HUES64 (cell line): ENCODE data around the gene ZNF608.

Experiments
- H3K27ac ChIP-seq: 2 replicates; pipeline ENCODE4 v1.7.0; 2013; ENCODE audit warnings: low read depth, low read length, inconsistent platforms
- H3K27me3 ChIP-seq: 2 replicates; pipeline ENCODE4 v1.6.1; 2013; ENCODE audit warnings: mild to moderate bottlenecking, low read length; ENCODE audit not compliant: insufficient read depth
- H3K36me3 ChIP-seq: 2 replicates; pipeline ENCODE4 v1.6.1; 2013; ENCODE audit warnings: mild to moderate bottlenecking, low read length; ENCODE audit not compliant: insufficient read depth
- H3K4me1 ChIP-seq: 2 replicates; pipeline ENCODE4 v1.6.1; 2013; ENCODE audit warnings: mild to moderate bottlenecking, low read length, moderate library complexity; ENCODE audit not compliant: insufficient read depth
- H3K4me3 ChIP-seq: 2 replicates; pipeline ENCODE4 v1.5.1; 2013; ENCODE audit warnings: mild to moderate bottlenecking, low read length, moderate library complexity
- H3K9ac ChIP-seq: 2 replicates; pipeline ENCODE4 v1.6.1; 2013; ENCODE audit warnings: mild to moderate bottlenecking, low read depth, low read length
- H3K9me3 ChIP-seq: 2 replicates; pipeline ENCODE4 v1.6.1; 2013; ENCODE audit warnings: low read depth, low read length; ENCODE audit not compliant: insufficient read depth
- WGBS: fragments of 150-250, 120-280 bp; methylation state at CpG from one replicate; pipeline ENCODE4 v1.1.7; 2013; ENCODE audit warnings: missing lambda C conversion rate; 5-methylcytosine and 5-hydroxymethylcytosine counted together

The ZNF608 gene

GRCh38 chr5:124725040-124725434, 21.4 kb downstream of the ZNF608 start:
- Histone ChIP-seq H3K27me3 (no peaks in the 10 kb centered on the region), H3K36me3 (no peaks in the 10 kb centered on the region), H3K27ac (no peak overlapping the region), H3K9ac (no peak overlapping the region), H3K4me3 (no peak overlapping the region), H3K9me3 (no peaks in the 10 kb centered on the region), H3K4me1 (peaks cover 48% of the 10 kb centered on the region)
- WGBS, result 71% methylated on average over 2 of the region's 4 CpGs

DNA sequence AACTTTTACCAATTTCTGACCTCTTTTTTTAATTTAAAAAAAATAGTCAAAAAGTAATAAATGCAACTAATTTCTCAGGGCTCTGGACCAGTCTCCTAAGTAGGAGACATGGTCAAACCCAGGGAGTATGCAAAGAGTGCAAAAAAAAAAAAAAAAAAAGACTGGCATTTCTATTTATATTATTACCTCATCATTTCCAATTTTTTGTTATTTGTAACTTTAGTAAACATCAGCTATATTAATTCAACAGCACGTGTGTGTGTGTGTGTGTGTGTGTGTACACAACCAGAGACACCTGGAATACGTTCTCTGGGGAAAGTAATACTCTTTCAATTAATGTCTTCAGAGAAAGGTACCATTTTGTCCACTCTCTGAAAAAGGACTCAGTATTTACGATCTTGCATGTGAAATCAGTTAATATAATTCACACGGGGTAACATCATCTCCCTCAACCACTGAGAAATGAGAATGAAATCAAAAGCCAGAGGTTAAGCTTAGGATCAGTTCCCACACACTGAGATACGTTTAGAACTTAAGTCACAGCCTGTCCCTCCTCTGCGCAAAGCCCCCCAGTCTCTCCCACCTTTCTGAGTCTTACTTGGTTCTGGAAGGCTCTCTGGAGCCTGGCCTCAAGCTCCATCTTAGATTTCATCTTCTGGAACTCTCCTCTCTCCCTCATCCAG, 21.9 kb downstream of the ZNF608 start:
- H3K4me1 ChIP-seq, result peaks cover 48% of the 10 kb centered on the region
- H3K27me3 ChIP-seq, result no peaks in the 10 kb centered on the region
- no peaks in the 10 kb centered on the region for H3K36me3 ChIP-seq
- no peak overlapping the region for H3K4me3 ChIP-seq
- no peaks in the 10 kb centered on the region for H3K9me3 ChIP-seq
- no peak overlapping the region for H3K27ac ChIP-seq
- 93% methylated on average over 5 of the region's 6 CpGs for WGBS
- H3K9ac ChIP-seq, result no peak overlapping the region

GRCh38 chr5:124721229-124721735, 25.2 kb downstream of the ZNF608 start:
- Histone ChIP-seq H3K9me3 (no peaks in the 10 kb centered on the region), H3K27me3 (no peaks in the 10 kb centered on the region), H3K36me3 (peaks cover 4% of the 10 kb centered on the region; the same call in 1 of the 2 replicates), H3K4me3 (no peak overlapping the region), H3K9ac (no peak overlapping the region), H3K4me1 (peaks cover 48% of the 10 kb centered on the region), H3K27ac (no peak overlapping the region)
- 86% methylated on average over 8 of the region's 8 CpGs for WGBS

DNA sequence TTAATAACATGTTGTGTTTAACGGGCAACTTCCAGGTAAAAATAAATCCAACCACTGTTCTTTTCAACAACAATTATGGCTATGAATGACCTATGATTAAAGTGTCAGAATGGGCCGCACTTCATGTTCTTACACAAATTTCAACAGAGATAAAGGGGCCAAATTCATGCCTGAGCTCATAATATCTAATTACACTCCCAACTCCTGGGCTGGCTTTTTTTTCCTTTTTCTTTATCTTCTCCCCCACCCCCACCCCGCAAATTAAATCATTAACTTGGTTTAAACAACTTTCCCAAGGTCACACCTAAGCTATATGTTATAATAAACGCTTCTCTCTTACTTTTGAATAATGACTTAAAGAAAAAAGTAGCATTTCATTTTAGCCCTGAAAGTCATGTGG, 25.8 kb downstream of the ZNF608 start:
- H3K36me3 ChIP-seq, result peaks cover 4% of the 10 kb centered on the region; the same call in 1 of the 2 replicates
- no peaks in the 10 kb centered on the region for H3K27me3 ChIP-seq
- 82% methylated on average over 4 of the region's 4 CpGs for WGBS
- H3K27ac ChIP-seq, result no peak overlapping the region
- H3K9me3 ChIP-seq, result no peaks in the 10 kb centered on the region
- no peak overlapping the region for H3K9ac ChIP-seq
- H3K4me3 ChIP-seq, result no peak overlapping the region
- peaks cover 42% of the 10 kb centered on the region for H3K4me1 ChIP-seq

GRCh38 chr5:124719113-124719967, 27.1 kb downstream of the ZNF608 start:
- Histone ChIP-seq H3K27me3 (no peaks in the 10 kb centered on the region), H3K36me3 (peaks cover 4% of the 10 kb centered on the region; the same call in 1 of the 2 replicates), H3K9ac (no peak overlapping the region), H3K4me3 (no peak overlapping the region), H3K4me1 (peaks cover 37% of the 10 kb centered on the region), H3K9me3 (no peaks in the 10 kb centered on the region), H3K27ac (peak overlapping the region; percentile 27; the same call in 1 of the 2 replicates)
- WGBS, result 87% methylated on average over 4 of the region's 4 CpGs

GRCh38 chr5:124718380-124718789, 28.1 kb downstream of the ZNF608 start:
- Histone ChIP-seq H3K27ac (no peak overlapping the region), H3K9ac (no peak overlapping the region), H3K9me3 (no peaks in the 10 kb centered on the region), H3K4me1 (peaks cover 47% of the 10 kb centered on the region), H3K36me3 (peaks cover 4% of the 10 kb centered on the region; the same call in 1 of the 2 replicates), H3K27me3 (no peaks in the 10 kb centered on the region), H3K4me3 (no peak overlapping the region)
- 86% methylated on average over 2 of the region's 2 CpGs for WGBS

DNA sequence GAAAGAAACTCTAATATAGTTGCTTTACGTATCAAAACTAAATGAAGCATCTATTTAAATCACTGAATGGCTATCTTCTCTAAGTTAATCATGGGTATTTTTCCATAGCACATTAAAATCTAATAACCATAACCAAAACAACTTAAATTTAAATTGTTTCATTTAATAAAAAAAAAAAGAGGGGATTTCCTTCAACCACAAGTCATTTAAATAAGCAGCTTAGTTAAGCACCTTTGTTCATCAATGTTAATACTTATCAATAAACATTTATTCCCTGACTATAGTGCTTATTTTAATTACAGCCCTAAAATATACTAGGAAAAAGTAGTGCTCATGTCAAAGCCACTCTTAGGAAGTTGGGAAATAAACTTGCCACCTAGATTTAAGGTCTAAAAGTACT, 30.3 kb downstream of the ZNF608 start:
- Histone ChIP-seq H3K4me3 (no peak overlapping the region), H3K4me1 (peaks cover 41% of the 10 kb centered on the region), H3K9me3 (no peaks in the 10 kb centered on the region), H3K36me3 (peaks cover 4% of the 10 kb centered on the region; the same call in 1 of the 2 replicates), H3K9ac (no peak overlapping the region), H3K27ac (no peak overlapping the region), H3K27me3 (no peaks in the 10 kb centered on the region)
- WGBS, result 100% methylated on average over 1 of the region's 1 CpG

DNA sequence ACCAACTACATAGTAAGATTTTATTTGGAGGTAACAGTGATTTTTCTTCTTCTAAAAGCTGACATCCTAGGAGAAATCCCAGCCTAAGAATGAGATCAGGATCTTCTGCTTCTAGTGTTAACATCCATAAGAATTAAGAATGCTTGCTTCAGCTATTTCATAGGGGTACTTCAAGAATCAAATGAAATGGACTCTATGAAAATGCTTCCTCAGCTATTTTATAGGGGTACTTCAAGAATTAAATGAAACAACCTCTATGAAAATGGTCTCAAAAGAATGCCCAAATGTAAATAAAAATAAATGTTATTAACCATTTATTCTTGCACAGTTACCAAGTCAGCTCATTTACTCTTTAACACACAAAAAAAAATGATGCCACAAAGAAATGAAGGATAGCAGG, 31.5 kb downstream of the ZNF608 start:
- Histone ChIP-seq H3K36me3 (peaks cover 4% of the 10 kb centered on the region; the same call in 1 of the 2 replicates), H3K9me3 (no peaks in the 10 kb centered on the region), H3K27ac (no peak overlapping the region), H3K9ac (no peak overlapping the region), H3K27me3 (no peaks in the 10 kb centered on the region), H3K4me3 (no peak overlapping the region), H3K4me1 (peaks cover 38% of the 10 kb centered on the region)

DNA sequence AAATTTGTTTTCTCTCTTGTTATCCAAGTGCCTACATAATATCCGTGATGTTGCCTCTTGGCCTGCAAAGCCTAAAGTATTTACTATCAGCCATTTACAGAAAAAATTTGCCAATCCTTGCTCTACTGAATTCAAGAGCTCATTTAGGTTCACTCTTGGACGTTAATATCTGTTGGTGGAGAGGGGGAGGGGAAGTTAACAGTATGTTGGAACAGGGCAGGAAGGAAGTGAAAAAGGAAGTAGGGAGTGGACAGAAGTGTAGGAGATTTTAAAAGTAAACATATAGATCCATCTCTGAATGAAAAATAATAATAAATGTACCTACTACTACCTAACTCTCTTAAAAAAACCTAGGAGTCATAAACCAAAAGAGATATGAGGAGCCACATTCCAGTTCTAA, 32.8 kb downstream of the ZNF608 start:
- Histone ChIP-seq H3K4me1 (peaks cover 39% of the 10 kb centered on the region), H3K9me3 (no peaks in the 10 kb centered on the region), H3K27ac (no peak overlapping the region), H3K4me3 (no peak overlapping the region), H3K27me3 (no peaks in the 10 kb centered on the region), H3K36me3 (peaks cover 4% of the 10 kb centered on the region; the same call in 1 of the 2 replicates), H3K9ac (no peak overlapping the region)
- 87% methylated on average over 2 of the region's 2 CpGs for WGBS

DNA sequence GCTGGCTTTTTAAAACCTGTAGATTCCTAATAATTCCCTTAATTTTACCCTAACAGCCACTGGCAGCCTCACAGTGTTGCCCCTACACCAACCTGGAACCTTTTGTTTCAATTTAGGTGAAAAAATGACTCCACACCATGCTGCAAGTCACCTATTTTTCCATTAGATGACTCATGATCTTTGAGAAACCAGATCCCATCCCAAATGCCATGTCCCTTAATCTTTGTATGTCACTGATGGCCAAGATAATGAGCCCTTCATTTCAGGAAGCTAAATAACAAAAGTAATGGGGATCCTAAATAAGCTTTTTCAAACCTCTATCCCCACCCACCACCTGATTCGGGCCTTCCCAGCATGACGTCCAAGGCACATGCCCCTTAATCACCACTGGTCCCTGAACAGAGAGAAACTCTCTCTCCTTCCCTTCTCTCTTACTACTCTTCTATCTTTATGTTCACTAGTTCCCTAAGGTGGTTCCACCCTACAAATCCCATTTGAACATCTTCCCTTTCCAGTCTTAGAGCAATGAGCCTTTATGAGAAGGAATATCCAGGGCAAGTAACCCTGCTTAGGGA, 33.6 kb downstream of the ZNF608 start:
- H3K4me3 ChIP-seq, result no peak overlapping the region
- H3K27ac ChIP-seq, result no peak overlapping the region
- peaks cover 47% of the 10 kb centered on the region for H3K4me1 ChIP-seq
- no peaks in the 10 kb centered on the region for H3K9me3 ChIP-seq
- peaks cover 4% of the 10 kb centered on the region; the same call in 1 of the 2 replicates for H3K36me3 ChIP-seq
- H3K27me3 ChIP-seq, result no peaks in the 10 kb centered on the region
- H3K9ac ChIP-seq, result no peak overlapping the region
- WGBS, result 76% methylated on average over 2 of the region's 2 CpGs

DNA sequence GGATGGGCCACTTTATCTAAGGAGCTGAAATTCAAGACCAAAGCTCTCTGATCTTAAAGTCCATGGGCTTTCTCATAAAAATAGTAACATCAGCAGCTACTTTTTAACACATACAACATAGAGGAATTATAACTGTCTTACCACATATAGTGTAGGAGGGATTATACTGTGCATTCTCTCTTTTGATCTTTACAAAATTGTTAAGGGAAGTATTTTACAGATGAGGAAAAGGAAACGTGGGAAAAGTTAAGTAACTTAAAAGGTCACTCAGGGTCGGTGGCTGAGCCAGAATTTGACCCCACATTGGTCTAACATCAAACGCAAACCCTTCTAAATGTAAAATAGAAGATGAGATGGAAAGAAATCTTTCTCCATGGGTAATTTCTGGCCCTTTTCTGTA, 38.4 kb downstream of the ZNF608 start:
- WGBS, result 31% methylated on average over 2 of the region's 3 CpGs
- Histone ChIP-seq H3K9ac (no peak overlapping the region), H3K27me3 (no peaks in the 10 kb centered on the region), H3K4me3 (no peak overlapping the region), H3K9me3 (no peaks in the 10 kb centered on the region), H3K36me3 (no peaks in the 10 kb centered on the region), H3K27ac (no peak overlapping the region), H3K4me1 (peaks cover 79% of the 10 kb centered on the region)
